ENCODE results near the gene CCN6. TPM values are rescaled to one million over a fixed set of nuclear protein-coding genes. Genes with fewer than 3 reads are reported as not detected.
"Not testable (repeated sequence)": the region's sequence is repeated elsewhere in the genome, so short reads cannot be mapped to it uniquely, and the experiment has no call there.

CCN6 gene
- total RNA-seq, 2 donors from 2014 or later, result not detected

- H3K9me3 Mint-ChIP-seq, result no peaks in the 10 kb centered on the region
- peaks cover 21 to 37% of the 10 kb centered on the region in 2 donors for H3K27me3 Mint-ChIP-seq
- no peak overlapping the region for H3K4me3 Mint-ChIP-seq
- ATAC-seq (no peak), DNase-seq (ENCODE audit: low spot score) (no peak)
- no peaks in the 10 kb centered on the region for H3K36me3 Mint-ChIP-seq
- H3K4me1 Mint-ChIP-seq (ENCODE audit: low read depth in 2 of 2), result peaks cover 2 to 9% of the 10 kb centered on the region in 2 donors
- H3K27ac Mint-ChIP-seq, result no peak overlapping the region
Measured at GRCh38 chr6:112087916-112088315, 34.0 kb downstream of the CCN6 start.

GRCh38 chr6:112096901-112097300, 43.0 kb downstream of the CCN6 start:
- ATAC-seq, result no peak
- H3K27ac Mint-ChIP-seq, result no peak overlapping the region
- no peaks in the 10 kb centered on the region for H3K9me3 Mint-ChIP-seq
- H3K4me3 Mint-ChIP-seq, result no peak overlapping the region
- no peak for DNase-seq (ENCODE audit: low spot score)
- H3K4me1 Mint-ChIP-seq (ENCODE audit: low read depth in 2 of 2), result no peaks in the 10 kb centered on the region
- H3K36me3 Mint-ChIP-seq, result no peaks in the 10 kb centered on the region
- H3K27me3 Mint-ChIP-seq, result peaks cover 17 to 28% of the 10 kb centered on the region in 2 donors

DNA sequence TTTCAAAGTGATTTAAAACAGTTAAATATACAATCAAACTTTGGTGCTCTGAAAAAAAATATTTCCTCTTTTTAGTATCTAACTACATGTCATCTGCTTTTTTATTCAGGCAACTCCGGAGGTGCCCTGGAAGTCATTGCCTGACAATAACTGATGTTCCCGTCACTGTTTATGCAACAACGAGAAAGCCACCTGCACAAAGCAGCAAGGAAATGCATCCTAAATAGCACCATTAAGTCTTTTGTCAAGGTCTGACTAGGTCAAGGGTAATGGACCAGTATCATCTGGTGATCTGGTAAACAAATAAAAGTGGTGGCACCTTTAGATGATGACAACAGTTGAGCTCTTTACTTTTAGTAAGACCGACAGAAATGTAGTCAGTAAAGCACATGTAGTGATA, 46.7 kb downstream of the CCN6 start:
- Mint-ChIP-seq H3K4me3 (no peak overlapping the region), H3K9me3 (no peaks in the 10 kb centered on the region), H3K36me3 (peaks cover 6% of the 10 kb centered on the region), H3K4me1 (ENCODE audit: low read depth in 2 of 2) (no peaks in the 10 kb centered on the region), H3K27me3 (peaks cover 14 to 33% of the 10 kb centered on the region in 2 donors), H3K27ac (no peak overlapping the region)
- no peak for DNase-seq (ENCODE audit: low spot score)
- ATAC-seq, result no peak

- H3K4me3 Mint-ChIP-seq; ATAC-seq; DNase-seq (ENCODE audit: low spot score); H3K27ac Mint-ChIP-seq; H3K36me3 Mint-ChIP-seq; H3K9me3 Mint-ChIP-seq; H3K4me1 Mint-ChIP-seq (ENCODE audit: low read depth in 2 of 2): not testable (repeated sequence)
- peaks cover 7 to 37% of the 10 kb centered on the region in 2 donors for H3K27me3 Mint-ChIP-seq
Measured at GRCh38 chr6:112106026-112106425, 52.1 kb downstream of the CCN6 start.

DNA sequence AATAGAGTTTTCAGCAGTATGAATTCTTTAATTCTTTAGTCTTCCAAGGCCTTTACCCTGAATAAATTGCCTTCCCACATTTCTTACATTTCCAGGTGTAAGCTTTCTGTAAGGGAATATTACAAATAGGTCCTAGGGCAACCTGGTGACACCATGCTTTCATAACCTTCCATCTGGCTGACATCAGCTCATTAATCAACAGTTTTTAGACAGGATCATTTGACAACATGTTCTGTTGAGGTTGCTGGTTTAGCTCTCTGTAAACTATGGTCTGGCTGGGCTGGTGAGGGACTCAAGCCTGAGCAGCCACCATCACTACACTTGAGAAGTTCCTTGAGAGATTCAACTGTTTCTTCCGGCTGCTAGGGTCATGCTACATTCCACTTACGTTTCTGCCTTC, 52.7 kb downstream of the CCN6 start:
- ATAC-seq (no peak), DNase-seq (ENCODE audit: low spot score) (no peak)
- Mint-ChIP-seq H3K27me3 (peaks cover 7 to 38% of the 10 kb centered on the region in 2 donors), H3K36me3 (peaks cover 6% of the 10 kb centered on the region), H3K27ac (no peak overlapping the region), H3K9me3 (no peaks in the 10 kb centered on the region), H3K4me3 (no peak overlapping the region), H3K4me1 (ENCODE audit: low read depth in 2 of 2) (no peaks in the 10 kb centered on the region)

DNA sequence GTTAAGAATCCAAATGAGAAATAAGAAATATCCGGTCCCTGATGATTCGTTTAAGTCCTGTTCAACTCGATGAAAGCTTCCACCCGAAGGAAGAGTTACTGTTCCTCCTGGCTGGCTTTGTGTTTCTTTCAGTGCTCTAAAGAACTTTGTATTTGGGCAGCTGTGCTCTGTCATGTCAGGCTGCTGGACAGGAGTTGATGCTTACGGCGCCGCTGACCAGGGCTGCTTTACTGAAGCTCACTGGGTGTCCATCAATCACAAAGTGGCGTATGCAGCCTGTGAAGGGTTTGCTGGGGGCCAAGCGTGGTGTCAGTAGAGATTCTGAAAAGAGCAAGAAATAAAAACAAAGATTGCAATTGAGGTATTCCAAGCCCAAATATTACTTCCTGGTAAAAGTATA, 55.4 kb downstream of the CCN6 start:
- peaks cover 10 to 40% of the 10 kb centered on the region in 2 donors for H3K27me3 Mint-ChIP-seq
- no peaks in the 10 kb centered on the region for H3K9me3 Mint-ChIP-seq
- no peak overlapping the region for H3K4me3 Mint-ChIP-seq
- H3K36me3 Mint-ChIP-seq, result peaks cover 6% of the 10 kb centered on the region
- ATAC-seq (no peak), DNase-seq (ENCODE audit: low spot score) (no peak)
- no peak overlapping the region for H3K27ac Mint-ChIP-seq
- H3K4me1 Mint-ChIP-seq (ENCODE audit: low read depth in 2 of 2), result no peaks in the 10 kb centered on the region

GRCh38 chr6:112113431-112113830, 59.5 kb downstream of the CCN6 start:
- H3K4me1 Mint-ChIP-seq (ENCODE audit: low read depth in 2 of 2), result peaks cover 4 to 12% of the 10 kb centered on the region in 2 donors
- H3K4me3 Mint-ChIP-seq, result no peak overlapping the region
- ATAC-seq (no peak), DNase-seq (ENCODE audit: low spot score) (no peak)
- H3K27me3 Mint-ChIP-seq, result peaks cover 14 to 42% of the 10 kb centered on the region in 2 donors
- no peaks in the 10 kb centered on the region for H3K36me3 Mint-ChIP-seq
- no peak overlapping the region for H3K27ac Mint-ChIP-seq
- no peaks in the 10 kb centered on the region for H3K9me3 Mint-ChIP-seq

DNA sequence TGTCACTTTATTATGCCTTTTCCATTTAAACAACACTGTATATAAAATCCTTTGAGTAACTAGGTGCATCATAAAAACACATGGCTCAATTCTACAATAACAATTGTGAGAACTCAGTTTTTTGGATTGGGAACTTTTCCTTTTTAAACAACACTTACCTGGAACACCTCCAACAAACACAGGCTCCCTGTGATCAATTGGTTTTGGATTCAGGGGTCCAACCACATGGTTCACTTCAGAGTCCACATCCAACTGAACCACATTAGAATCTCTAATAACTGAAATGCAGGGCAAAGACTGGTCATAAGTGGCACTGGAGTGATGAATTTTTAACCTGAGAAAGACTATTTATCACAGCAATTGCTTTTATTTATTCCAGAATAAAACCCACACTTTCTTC, 60.0 kb downstream of the CCN6 start:
- H3K36me3 Mint-ChIP-seq, result no peaks in the 10 kb centered on the region

GRCh38 chr6:112114577-112115223, 60.8 kb downstream of the CCN6 start:
- Mint-ChIP-seq H3K9me3 (no peaks in the 10 kb centered on the region), H3K36me3 (no peaks in the 10 kb centered on the region), H3K4me3 (no peak overlapping the region), H3K4me1 (ENCODE audit: low read depth in 2 of 2) (peaks cover 4 to 12% of the 10 kb centered on the region in 2 donors), H3K27me3 (peaks cover 14 to 38% of the 10 kb centered on the region in 2 donors), H3K27ac (no peak overlapping the region)
- ATAC-seq, result no peak
- no peak for DNase-seq (ENCODE audit: low spot score)

More for the DNA sequence above, 60.0 kb downstream of the CCN6 start:
- DNase-seq (ENCODE audit: low spot score), result no peak
- Mint-ChIP-seq H3K27ac (no peak overlapping the region), H3K9me3 (no peaks in the 10 kb centered on the region), H3K4me3 (no peak overlapping the region), H3K27me3 (peaks cover 14 to 42% of the 10 kb centered on the region in 2 donors), H3K4me1 (ENCODE audit: low read depth in 2 of 2) (peaks cover 4 to 12% of the 10 kb centered on the region in 2 donors)
- no peak for ATAC-seq

GRCh38 chr6:112116221-112116620, 62.3 kb downstream of the CCN6 start:
- no peak overlapping the region for H3K27ac Mint-ChIP-seq
- H3K27me3 Mint-ChIP-seq, result peaks cover 16 to 31% of the 10 kb centered on the region in 2 donors
- ATAC-seq, result no peak
- H3K36me3 Mint-ChIP-seq, result no peaks in the 10 kb centered on the region
- DNase-seq (ENCODE audit: low spot score), result no peak
- peaks cover 4 to 12% of the 10 kb centered on the region in 2 donors for H3K4me1 Mint-ChIP-seq (ENCODE audit: low read depth in 2 of 2)
- no peak overlapping the region for H3K4me3 Mint-ChIP-seq
- H3K9me3 Mint-ChIP-seq, result no peaks in the 10 kb centered on the region

- peak overlapping the region; percentile 1 for H3K4me3 Mint-ChIP-seq
- peak in 1 of 2 donors; percentile 53 for ATAC-seq
- DNase-seq (ENCODE audit: low spot score), result no peak
- no peak overlapping the region for H3K27ac Mint-ChIP-seq
- H3K4me1 Mint-ChIP-seq (ENCODE audit: low read depth in 2 of 2), result peaks cover 4 to 12% of the 10 kb centered on the region in 2 donors
- H3K36me3 Mint-ChIP-seq, result no peaks in the 10 kb centered on the region
- H3K9me3 Mint-ChIP-seq, result no peaks in the 10 kb centered on the region
- peaks cover 10 to 24% of the 10 kb centered on the region in 2 donors for H3K27me3 Mint-ChIP-seq
Measured at GRCh38 chr6:112117554-112117953, 63.6 kb downstream of the CCN6 start.

- peaks cover 4 to 12% of the 10 kb centered on the region in 2 donors for H3K4me1 Mint-ChIP-seq (ENCODE audit: low read depth in 2 of 2)
- no peak for ATAC-seq
- no peak for DNase-seq (ENCODE audit: low spot score)
- H3K9me3 Mint-ChIP-seq, result no peaks in the 10 kb centered on the region
- H3K27me3 Mint-ChIP-seq, result peaks cover 14 to 27% of the 10 kb centered on the region in 2 donors
- H3K36me3 Mint-ChIP-seq, result no peaks in the 10 kb centered on the region
- peak overlapping the region; percentile 1 for H3K4me3 Mint-ChIP-seq
- H3K27ac Mint-ChIP-seq, result no peak overlapping the region
Measured at GRCh38 chr6:112118034-112118433, 64.1 kb downstream of the CCN6 start.

Measured in natural killer cell treated with Interleukin-12 subunit alpha and Interleukin-12 subunit beta and Interleukin-15 and Interleukin-18, amount 100 ng/mL, for 72 hours (primary cell).